Trophoblast cell (in vitro differentiated cells and primary cell): ENCODE data around the gene CRISP1.

Experiments
- DNase-seq, 2 donors: peaks; one replicate each; pipeline ENCODE4 v3.0.0-alpha.2; 2016
- H2AFZ ChIP-seq: 2 replicates; pipeline ENCODE4 v1.6.1; 2013; ENCODE audit warnings: low read length, moderate library complexity, mild to moderate bottlenecking; ENCODE audit not compliant: insufficient read depth, poor library complexity
- H2AK5ac ChIP-seq: 2 replicates; pipeline ENCODE4 v1.6.1; 2013; ENCODE audit warnings: mild to moderate bottlenecking, low read length
- H2BK120ac ChIP-seq: 2 replicates; pipeline ENCODE4 v1.6.1; 2013; ENCODE audit warnings: low read length, mild to moderate bottlenecking, moderate library complexity; ENCODE audit not compliant: insufficient read depth, poor library complexity
- H2BK12ac ChIP-seq: 2 replicates; pipeline ENCODE4 v1.6.1; 2013; ENCODE audit warnings: mild to moderate bottlenecking, low read length, moderate library complexity
- H2BK5ac ChIP-seq: 2 replicates; pipeline ENCODE4 v1.6.1; 2013; ENCODE audit warnings: low read length, low read depth, moderate library complexity, mild to moderate bottlenecking; ENCODE audit not compliant: poor library complexity
- H3K14ac ChIP-seq: 2 replicates; pipeline ENCODE4 v1.6.1; 2013; ENCODE audit warnings: mild to moderate bottlenecking, low read length
- H3K18ac ChIP-seq: 2 replicates; pipeline ENCODE4 v1.6.1; 2013; ENCODE audit warnings: mild to moderate bottlenecking, low read length
- H3K23ac ChIP-seq: 2 replicates; pipeline ENCODE4 v1.6.1; 2013; ENCODE audit warnings: low read length
- H3K27ac ChIP-seq: 2 replicates; pipeline ENCODE4 v1.5.1; 2013; ENCODE audit warnings: low read depth, mild to moderate bottlenecking, inconsistent platforms, low read length, moderate library complexity
- H3K27me3 ChIP-seq: 2 replicates; pipeline ENCODE4 v1.6.1; 2013; ENCODE audit warnings: inconsistent platforms, mild to moderate bottlenecking, low read length, moderate library complexity; ENCODE audit not compliant: insufficient read depth
- H3K36me3 ChIP-seq, 2 experiments: 1 replicate in 1 of 2; 2 replicates in 1 of 2; pipeline ENCODE4 v1.6.1; 2013; ENCODE audit warnings: low read length in 2 of 2, mild to moderate bottlenecking in 2 of 2, moderate library complexity in 1 of 2; ENCODE audit not compliant: insufficient read depth in 2 of 2, control insufficient read depth in 1 of 2
- H3K4ac ChIP-seq: 2 replicates; pipeline ENCODE4 v1.6.1; 2013; ENCODE audit warnings: low read depth, mild to moderate bottlenecking, low read length, moderate library complexity
- H3K4me1 ChIP-seq, 2 experiments: 1 replicate in 1 of 2; 2 replicates in 1 of 2; pipeline ENCODE4 v1.6.1; 2013; ENCODE audit warnings: low read length in 2 of 2, mild to moderate bottlenecking in 2 of 2, moderate library complexity in 1 of 2; ENCODE audit not compliant: insufficient read depth in 2 of 2, control insufficient read depth in 1 of 2
- H3K4me2 ChIP-seq: 2 replicates; pipeline ENCODE4 v1.6.1; 2013; ENCODE audit warnings: inconsistent platforms, mild to moderate bottlenecking, low read length, moderate library complexity
- H3K4me3 ChIP-seq: 2 replicates; pipeline ENCODE4 v1.5.1; 2013; ENCODE audit warnings: mild to moderate bottlenecking, low read depth, low read length, inconsistent platforms
- H3K79me1 ChIP-seq: one replicate; pipeline ENCODE4 v1.6.1; 2013; ENCODE audit warnings: low read length
- H3K79me2 ChIP-seq: 2 replicates; pipeline ENCODE4 v1.6.1; 2013; ENCODE audit warnings: low read length, mild to moderate bottlenecking; ENCODE audit not compliant: control insufficient read depth, insufficient read depth, poor library complexity
- H3K9ac ChIP-seq: 2 replicates; pipeline ENCODE4 v1.6.1; 2013; ENCODE audit warnings: mild to moderate bottlenecking, low read length
- H3K9me3 ChIP-seq: 2 replicates; pipeline ENCODE4 v1.6.1; 2013; ENCODE audit warnings: low read depth, mild to moderate bottlenecking, control low read depth, inconsistent platforms, low read length; ENCODE audit not compliant: insufficient read depth
- H4K12ac ChIP-seq: 2 replicates; pipeline ENCODE4 v1.6.1; 2013; ENCODE audit warnings: low read depth, mild to moderate bottlenecking, low read length, moderate library complexity
- H4K8ac ChIP-seq: 2 replicates; pipeline ENCODE4 v1.6.1; 2013; ENCODE audit warnings: low read depth, mild to moderate bottlenecking, low read length, moderate library complexity
- H4K91ac ChIP-seq: one replicate; pipeline ENCODE4 v1.6.1; 2013; ENCODE audit warnings: low read depth, mild to moderate bottlenecking, low read length, moderate library complexity
- WGBS: extraction: QIAGEN DNeasy Blood & Tissue Kit; methylation state at CpG from one replicate; pipeline ENCODE4 v1.1.7; 2013; ENCODE audit warnings: missing lambda C conversion rate; ENCODE audit not compliant: insufficient read length, insufficient coverage; ENCODE audit errors: extremely low coverage; 5-methylcytosine and 5-hydroxymethylcytosine counted together

CRISP1 gene

DNA sequence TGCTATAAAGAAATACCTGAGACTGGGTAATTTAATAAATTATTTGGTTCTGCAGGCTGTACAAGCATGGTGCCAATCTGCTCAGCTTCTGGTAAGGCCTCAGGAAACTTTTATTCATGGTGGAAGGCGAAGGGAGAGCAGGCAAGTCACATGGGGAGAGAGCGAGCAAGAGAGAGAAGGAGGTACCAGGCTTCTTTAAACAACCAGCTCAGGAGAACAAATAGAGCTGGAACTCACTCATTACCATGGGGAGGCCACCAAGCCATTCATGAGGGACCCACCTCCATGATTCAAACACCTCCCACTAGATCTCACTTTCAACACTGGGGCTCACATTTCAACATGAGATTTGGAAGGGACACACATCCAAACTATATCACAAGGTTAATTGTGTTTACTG is 44.9 kb upstream of the CRISP1 start:
- H2BK12ac ChIP-seq: no peak overlapping the region
- H3K23ac ChIP-seq: no peak overlapping the region
- H3K4me3 ChIP-seq: no peak overlapping the region
- no peak overlapping the region for H3K27ac ChIP-seq
- H2AFZ ChIP-seq: no peak overlapping the region
- H4K8ac ChIP-seq: no peak overlapping the region
- H4K91ac ChIP-seq: no peak overlapping the region
- DNase-seq: no peak
- H3K27me3 ChIP-seq: no peaks in the 10 kb centered on the region
- no peak overlapping the region for H3K18ac ChIP-seq
- no peaks in the 10 kb centered on the region for H3K79me2 ChIP-seq
- H3K36me3 ChIP-seq: no peaks in the 10 kb centered on the region
- no peak overlapping the region for H3K14ac ChIP-seq
- no peaks in the 10 kb centered on the region for H3K79me1 ChIP-seq
- H2BK5ac ChIP-seq: no peak overlapping the region
- H3K4ac ChIP-seq: no peak overlapping the region
- no peaks in the 10 kb centered on the region for H3K9me3 ChIP-seq
- no peak overlapping the region for H2AK5ac ChIP-seq
- H3K4me2 ChIP-seq: no peak overlapping the region
- H4K12ac ChIP-seq: no peak overlapping the region
- H2BK120ac ChIP-seq: no peak overlapping the region
- H3K4me1 ChIP-seq: peaks cover 0 to 7% of the 10 kb centered on the region in 2 experiments
- WGBS: no CpG with 5 or more reads among the region's 2 CpGs
- H3K9ac ChIP-seq: no peak overlapping the region

DNA sequence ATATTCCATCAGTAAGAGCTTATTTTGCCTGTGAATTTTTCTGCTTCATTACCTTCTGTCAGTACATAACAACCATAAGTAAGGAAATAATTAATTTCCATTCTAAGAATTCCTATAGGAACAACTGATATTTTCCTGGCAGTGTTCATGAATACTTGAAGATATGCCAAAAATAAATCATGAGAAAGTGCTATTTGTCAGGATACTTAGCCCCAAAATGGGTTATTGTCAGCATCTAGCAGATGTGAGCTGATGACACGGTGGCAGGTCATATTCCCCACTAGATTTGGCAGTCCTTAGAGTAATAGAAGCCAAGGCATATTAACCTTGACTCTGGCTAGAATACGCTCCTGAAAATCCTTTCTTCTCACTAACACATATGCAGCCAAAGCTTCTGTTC is 43.2 kb upstream of the CRISP1 start:
- H3K9me3 ChIP-seq: no peaks in the 10 kb centered on the region
- H3K18ac ChIP-seq: no peak overlapping the region
- DNase-seq: no peak
- H3K4me2 ChIP-seq: no peak overlapping the region
- no peak overlapping the region for H2BK12ac ChIP-seq
- WGBS: no CpG with 5 or more reads among the region's 2 CpGs
- H3K27me3 ChIP-seq: no peaks in the 10 kb centered on the region
- no peak overlapping the region for H2AFZ ChIP-seq
- no peak overlapping the region for H3K27ac ChIP-seq
- no peaks in the 10 kb centered on the region for H3K36me3 ChIP-seq
- no peak overlapping the region for H3K4ac ChIP-seq
- no peak overlapping the region for H3K9ac ChIP-seq
- H2BK5ac ChIP-seq: no peak overlapping the region
- no peak overlapping the region for H4K12ac ChIP-seq
- H3K14ac ChIP-seq: no peak overlapping the region
- no peaks in the 10 kb centered on the region for H3K79me2 ChIP-seq
- H4K8ac ChIP-seq: no peak overlapping the region
- H2BK120ac ChIP-seq: no peak overlapping the region
- no peak overlapping the region for H3K23ac ChIP-seq
- H4K91ac ChIP-seq: no peak overlapping the region
- no peak overlapping the region for H3K4me3 ChIP-seq
- H3K4me1 ChIP-seq: peaks cover 0 to 4% of the 10 kb centered on the region in 2 experiments
- no peak overlapping the region for H2AK5ac ChIP-seq
- H3K79me1 ChIP-seq: no peaks in the 10 kb centered on the region

DNA sequence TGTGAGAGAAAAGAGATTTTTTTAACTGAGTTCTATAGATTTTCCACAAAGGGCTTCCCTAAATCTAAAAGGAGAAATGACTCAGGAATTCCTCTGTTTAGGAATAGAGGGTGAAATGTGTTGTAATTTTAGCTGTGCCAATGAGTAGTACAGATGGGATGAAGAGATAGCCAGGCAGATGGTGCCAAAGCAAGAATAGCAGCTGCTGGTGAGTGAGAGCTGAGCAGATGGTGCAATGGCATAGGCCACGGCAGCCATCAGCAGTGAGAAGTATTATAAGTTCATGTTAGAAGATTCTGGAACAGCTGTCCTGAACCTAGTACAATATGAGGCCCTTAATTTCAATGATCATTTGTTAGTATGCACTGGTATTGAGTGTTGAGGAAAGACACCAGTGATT is 40.2 kb upstream of the CRISP1 start:
- no peak overlapping the region for H2BK12ac ChIP-seq
- no peaks in the 10 kb centered on the region for H3K27me3 ChIP-seq
- H3K79me2 ChIP-seq: no peaks in the 10 kb centered on the region
- no peak overlapping the region for H2AK5ac ChIP-seq
- no peaks in the 10 kb centered on the region for H3K36me3 ChIP-seq
- no peak overlapping the region for H3K4ac ChIP-seq
- no peak overlapping the region for H3K9ac ChIP-seq
- H3K4me2 ChIP-seq: no peak overlapping the region
- H2AFZ ChIP-seq: no peak overlapping the region
- no peak overlapping the region for H3K4me3 ChIP-seq
- no peak overlapping the region for H3K23ac ChIP-seq
- no peak overlapping the region for H2BK5ac ChIP-seq
- no peaks in the 10 kb centered on the region for H3K4me1 ChIP-seq
- no peak overlapping the region for H3K14ac ChIP-seq
- DNase-seq: peak; percentile 26 to 34
- H3K27ac ChIP-seq: no peak overlapping the region
- H3K79me1 ChIP-seq: no peaks in the 10 kb centered on the region
- no peak overlapping the region for H2BK120ac ChIP-seq
- H4K91ac ChIP-seq: no peak overlapping the region
- H3K18ac ChIP-seq: no peak overlapping the region
- H4K8ac ChIP-seq: no peak overlapping the region
- WGBS: no CpG with 5 or more reads among the region's 1 CpG
- no peak overlapping the region for H4K12ac ChIP-seq
- H3K9me3 ChIP-seq: no peaks in the 10 kb centered on the region

DNA sequence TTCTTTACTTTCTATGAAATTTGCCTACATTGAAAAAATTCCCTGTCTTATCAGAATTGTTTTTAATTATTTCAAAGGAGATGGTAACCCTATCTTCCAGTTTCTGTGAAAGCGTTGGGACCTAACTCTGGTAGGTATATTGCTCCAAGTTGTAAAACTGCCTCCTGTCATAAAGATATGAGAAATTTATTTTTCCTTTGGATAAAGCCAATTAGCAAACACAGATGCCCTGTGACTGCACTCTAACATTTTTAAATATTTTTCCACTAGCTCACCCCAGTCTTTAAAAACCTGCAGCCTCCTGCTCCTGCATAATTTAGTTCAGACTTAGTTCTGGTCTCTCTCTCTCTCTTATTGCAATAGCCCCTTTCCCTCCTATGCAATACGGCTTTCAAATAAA is 39.0 kb upstream of the CRISP1 start:
- H2BK12ac ChIP-seq: no peak overlapping the region
- no peak overlapping the region for H3K14ac ChIP-seq
- H4K91ac ChIP-seq: no peak overlapping the region
- no peak overlapping the region for H2AFZ ChIP-seq
- H2BK5ac ChIP-seq: no peak overlapping the region
- no peaks in the 10 kb centered on the region for H3K79me1 ChIP-seq
- no peak overlapping the region for H3K4me2 ChIP-seq
- H3K36me3 ChIP-seq: no peaks in the 10 kb centered on the region
- no peak for DNase-seq
- H4K12ac ChIP-seq: no peak overlapping the region
- no peaks in the 10 kb centered on the region for H3K27me3 ChIP-seq
- no peak overlapping the region for H3K27ac ChIP-seq
- no peak overlapping the region for H2BK120ac ChIP-seq
- WGBS: no CpG with 5 or more reads among the region's 2 CpGs
- H4K8ac ChIP-seq: no peak overlapping the region
- H3K4me3 ChIP-seq: no peak overlapping the region
- no peaks in the 10 kb centered on the region for H3K4me1 ChIP-seq
- H3K18ac ChIP-seq: no peak overlapping the region
- no peak overlapping the region for H3K4ac ChIP-seq
- H3K9me3 ChIP-seq: no peaks in the 10 kb centered on the region
- H3K79me2 ChIP-seq: no peaks in the 10 kb centered on the region
- no peak overlapping the region for H2AK5ac ChIP-seq
- no peak overlapping the region for H3K23ac ChIP-seq
- no peak overlapping the region for H3K9ac ChIP-seq
